ENCODE data around the gene KCNN1.
"Not testable (repeated sequence)": the region's sequence is repeated elsewhere in the genome, so short reads cannot be mapped to it uniquely, and the experiment has no call there.

The KCNN1 gene

GRCh38 chr19:18001777-18002345, 35.0 kb downstream of the KCNN1 start:
- peak in 1 of 2 experiments; percentile 13 for DNase-seq

- DNase-seq = no peak
These were observed 35.5 kb downstream of the KCNN1 start for GRCh38 chr19:18002347-18002850.

- not testable (repeated sequence) for DNase-seq
These were observed 38.8 kb downstream of the KCNN1 start for GRCh38 chr19:18005750-18006149.

- DNase-seq = peak; percentile 49 to 72
These were observed 40.4 kb downstream of the KCNN1 start for GRCh38 chr19:18007044-18007916.

GRCh38 chr19:18007917-18008673, 41.2 kb downstream of the KCNN1 start, which contains the start of gene ARRDC2:
TSS of gene ARRDC2 (plus strand) at chr19:18008170. CDS start at chr19:18008311, 141 bp downstream.
- peak; percentile 70 to 85 for DNase-seq

GRCh38 chr19:18008814-18009213, 41.9 kb downstream of the KCNN1 start:
- DNase-seq = no peak

GRCh38 chr19:18009412-18010066, 42.6 kb downstream of the KCNN1 start:
- no peak for DNase-seq

- DNase-seq = no peak
These were observed 43.2 kb downstream of the KCNN1 start for GRCh38 chr19:18010149-18010548.

- no peak for DNase-seq
These were observed 46.6 kb downstream of the KCNN1 start for GRCh38 chr19:18013210-18014111.

GRCh38 chr19:18014197-18014596, 47.3 kb downstream of the KCNN1 start:
- no peak for DNase-seq

GRCh38 chr19:18016209-18016910, 49.5 kb downstream of the KCNN1 start:
- DNase-seq = no peak

GRCh38 chr19:18017275-18018083, 50.6 kb downstream of the KCNN1 start:
- DNase-seq = peak in 1 of 2 experiments; percentile 11

GRCh38 chr19:18020212-18021085, 53.5 kb downstream of the KCNN1 start:
- DNase-seq = peak in 1 of 2 experiments; percentile 38

- DNase-seq = peak; percentile 25 to 76
These were observed 54.3 kb downstream of the KCNN1 start for GRCh38 chr19:18021121-18021755.

GRCh38 chr19:18023622-18024251, 56.8 kb downstream of the KCNN1 start:
- DNase-seq = no peak

- no peak for DNase-seq
These were observed 60.2 kb downstream of the KCNN1 start for GRCh38 chr19:18027151-18027550.

GRCh38 chr19:18029617-18030338, 62.9 kb downstream of the KCNN1 start:
- DNase-seq = peak in 1 of 2 experiments; percentile 34
